CD4-positive, CD25-positive, alpha-beta regulatory T cell (primary cell): ENCODE data around the gene STYXL1. TPM values are rescaled to one million over a fixed set of nuclear protein-coding genes. Genes with fewer than 3 reads are reported as not detected.
A peak's percentile ranks its signal among the peaks of the same experiment; 100 is the strongest.

ENCODE experiments used
- ATAC-seq, 2 donors: fragments of 150-1000 bp; cut with Tn5 transposase; one replicate each; pipeline ENCODE4 v1.10.0; 2021; ENCODE audit warnings: low read depth in 2 of 2, moderate number of reproducible peaks in 2 of 2, moderate library complexity in 1 of 2
- DNase-seq, 3 donors: peaks; one replicate each; pipeline versions ENCODE4 v3.0.0 to v3.0.0-alpha.2; 2012 to 2022; ENCODE audit warnings: mixed read lengths in 1 of 3
- H3K27ac ChIP-seq: one replicate; pipeline ENCODE4 v1.7.0; 2013; ENCODE audit warnings: mild to moderate bottlenecking, low read length; ENCODE audit not compliant: insufficient read depth, poor library complexity, severe bottlenecking
- H3K27me3 ChIP-seq: one replicate; pipeline ENCODE4 v1.7.0; 2013; ENCODE audit warnings: low read length; ENCODE audit not compliant: control insufficient read depth, insufficient read depth
- H3K36me3 ChIP-seq: one replicate; pipeline ENCODE4 v1.7.0; 2013; ENCODE audit warnings: mild to moderate bottlenecking, low read length, moderate library complexity; ENCODE audit not compliant: control insufficient read depth, insufficient read depth
- H3K4me1 ChIP-seq: 2 replicates; pipeline ENCODE4 v1.7.0; 2013; ENCODE audit warnings: mild to moderate bottlenecking, low read length; ENCODE audit not compliant: insufficient read depth, control insufficient read depth, poor library complexity, severe bottlenecking
- H3K4me3 ChIP-seq: one replicate; pipeline ENCODE4 v1.7.0; 2013; ENCODE audit warnings: low read depth, mild to moderate bottlenecking, low read length, moderate library complexity
- H3K9me3 ChIP-seq, 2 experiments: 1 replicate in 1 of 2; 2 replicates in 1 of 2; pipeline ENCODE4 v1.7.0; 2013; ENCODE audit warnings: low read length in 2 of 2, mild to moderate bottlenecking in 1 of 2, moderate library complexity in 1 of 2; ENCODE audit not compliant: control insufficient read depth in 2 of 2
- H3K27ac Mint-ChIP-seq, 3 donors: one replicate each; pipeline ENCODE4 v1.8.0; 2020 to 2022; ENCODE audit warnings: mild to moderate bottlenecking in 3 of 3, mixed read lengths in 3 of 3, moderate library complexity in 2 of 3
- H3K27me3 Mint-ChIP-seq: one replicate; pipeline ENCODE4 v1.8.0; 2022; ENCODE audit warnings: mild to moderate bottlenecking, mixed read lengths
- H3K36me3 Mint-ChIP-seq: one replicate; pipeline ENCODE4 v1.8.0; 2020; ENCODE audit warnings: mixed read lengths
- H3K4me1 Mint-ChIP-seq, 4 donors: one replicate each; pipeline ENCODE4 v1.8.0; 2020 to 2022; ENCODE audit warnings: mixed read lengths in 4 of 4, mild to moderate bottlenecking in 1 of 4
- H3K4me3 Mint-ChIP-seq, 4 donors: one replicate each; pipeline ENCODE4 v1.8.0; 2020 to 2022; ENCODE audit warnings: mild to moderate bottlenecking in 4 of 4, mixed read lengths in 4 of 4, moderate library complexity in 3 of 4
- H3K9me3 Mint-ChIP-seq, 7 donors: one replicate each; pipeline ENCODE4 v1.8.0; 2020 to 2022; ENCODE audit warnings: mixed read lengths in 7 of 7, mild to moderate bottlenecking in 3 of 7, moderate library complexity in 2 of 7
- polyA plus RNA-seq, 4 donors: library from polyadenylated mRNA; unstranded; fragments of 300-500 nt; fragmentation: Illumina TruSeq; gene quantifications; one replicate each; pipeline ENCODE4 v1.2.3, GENCODE V29; 2021
- total RNA-seq: library from RNA; stranded (reverse); gene quantifications from one replicate; pipeline ENCODE4 v1.2.3, GENCODE V29; 2022

The STYXL1 gene
- total and polyA plus RNA-seq, 5 donors from 2014 or later = 16.8 to 80.8 (median 62.0) TPM

DNA sequence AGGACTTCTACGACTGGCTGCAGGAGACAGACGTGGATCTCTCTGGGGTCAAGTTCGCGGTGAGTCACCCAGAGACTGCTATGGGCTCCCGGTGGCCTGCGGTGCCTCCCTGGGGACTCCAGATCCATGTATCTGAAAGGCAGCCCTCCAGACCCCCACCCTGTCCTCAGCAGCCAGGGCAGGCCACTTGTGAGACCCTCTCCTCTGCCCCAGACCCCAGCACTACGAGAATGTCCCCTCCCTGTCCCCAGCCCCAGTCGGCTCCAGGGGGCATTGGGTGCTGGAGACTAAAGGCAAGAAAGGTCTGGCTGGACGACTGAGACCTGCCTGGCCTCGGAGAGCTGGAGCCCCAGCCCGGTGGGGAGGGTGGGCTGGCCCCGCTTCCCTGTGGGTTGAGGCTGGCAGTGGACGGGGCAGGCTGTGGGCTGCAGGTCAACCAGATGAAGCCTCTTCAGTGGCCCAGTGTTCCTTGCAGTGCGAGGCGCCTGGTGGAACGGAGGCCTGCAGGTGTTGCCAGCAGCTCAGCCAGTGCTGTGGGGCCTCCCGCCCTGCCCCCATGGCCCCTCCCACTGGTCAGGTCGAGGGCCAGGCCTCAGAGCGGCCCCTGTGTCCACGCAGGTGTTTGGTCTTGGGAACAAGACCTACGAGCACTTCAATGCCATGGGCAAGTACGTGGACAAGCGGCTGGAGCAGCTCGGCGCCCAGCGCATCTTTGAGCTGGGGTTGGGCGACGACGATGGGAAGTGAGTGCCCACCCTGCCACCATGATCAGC lies 67.2 kb downstream of the STYXL1 start:
- H3K4me3 Mint-ChIP-seq = no peak overlapping the region
- no peaks in the 10 kb centered on the region for H3K27me3 Mint-ChIP-seq
- ATAC-seq (no peak), DNase-seq (no peak)
- Histone ChIP-seq H3K27ac (no peak overlapping the region), H3K4me1 (no peaks in the 10 kb centered on the region), H3K36me3 (peaks cover 21% of the 10 kb centered on the region), H3K9me3 (no peaks in the 10 kb centered on the region), H3K27me3 (no peaks in the 10 kb centered on the region), H3K4me3 (no peak overlapping the region)
- peak overlapping the region in 1 of 3 donors; percentile 20 for H3K27ac Mint-ChIP-seq
- no peaks in the 10 kb centered on the region for H3K9me3 Mint-ChIP-seq
- H3K4me1 Mint-ChIP-seq = no peaks in the 10 kb centered on the region
- H3K36me3 Mint-ChIP-seq = peaks cover 4% of the 10 kb centered on the region

DNA sequence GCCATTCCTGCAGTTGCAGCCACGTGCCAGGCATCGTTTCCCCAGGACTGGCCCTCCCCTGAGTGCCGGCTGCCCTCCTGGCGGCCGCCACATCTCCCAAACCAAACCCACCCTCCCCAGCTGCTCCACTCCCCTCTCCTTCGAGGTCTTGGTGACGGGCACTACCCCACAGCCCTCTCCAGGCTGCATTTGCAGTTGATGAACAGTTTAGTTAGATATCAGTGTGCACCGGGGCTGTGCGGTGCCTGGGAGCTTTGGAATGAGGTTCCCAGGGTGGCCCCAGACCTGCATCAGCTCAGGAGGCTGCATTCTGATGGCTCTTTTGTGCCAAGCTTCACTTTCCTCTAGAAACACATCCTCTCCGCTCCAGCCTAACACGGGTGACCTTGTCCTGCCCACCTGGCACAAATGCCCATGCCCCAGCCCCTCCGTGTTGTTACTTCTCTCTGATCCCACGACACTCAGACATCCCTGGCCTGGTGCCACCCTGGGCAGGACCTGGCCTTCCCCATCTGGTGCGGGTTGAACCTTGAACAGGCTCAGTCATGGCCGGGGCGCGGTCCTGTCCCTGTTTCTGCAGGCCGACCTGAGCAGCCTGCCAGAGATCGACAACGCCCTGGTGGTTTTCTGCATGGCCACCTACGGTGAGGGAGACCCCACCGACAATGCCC lies 67.9 kb downstream of the STYXL1 start:
- H3K27ac ChIP-seq = no peak overlapping the region
- H3K27me3 ChIP-seq = no peaks in the 10 kb centered on the region
- DNase-seq = no peak
- H3K36me3 ChIP-seq = peaks cover 23% of the 10 kb centered on the region
- H3K4me1 ChIP-seq = no peaks in the 10 kb centered on the region
- no peak overlapping the region for H3K4me3 ChIP-seq
- Mint-ChIP-seq H3K27me3 (no peaks in the 10 kb centered on the region), H3K4me3 (no peak overlapping the region), H3K9me3 (no peaks in the 10 kb centered on the region), H3K36me3 (peaks cover 4% of the 10 kb centered on the region), H3K4me1 (no peaks in the 10 kb centered on the region), H3K27ac (peak overlapping the region in 1 of 3 donors; percentile 20)
- no peak for ATAC-seq
- H3K9me3 ChIP-seq = no peaks in the 10 kb centered on the region

DNA sequence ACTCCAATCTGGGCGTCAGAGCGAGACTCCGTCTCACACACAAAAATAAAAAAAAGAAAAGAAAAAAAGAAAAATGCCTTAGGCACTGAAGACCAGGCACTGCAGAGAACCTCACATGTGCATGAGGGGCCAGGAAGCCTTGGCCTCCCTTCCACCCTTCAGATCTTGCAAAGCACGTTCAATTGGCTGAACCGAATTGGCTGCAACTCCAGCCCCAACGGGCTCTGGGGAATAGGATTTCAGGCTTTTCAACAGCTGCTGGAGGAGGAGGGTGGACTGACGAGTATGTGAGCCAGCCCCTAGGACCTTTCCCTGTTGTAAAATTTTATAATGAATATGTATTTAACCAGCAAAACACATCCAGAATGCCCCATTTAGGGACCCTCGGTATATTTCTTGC lies 70.1 kb downstream of the STYXL1 start:
- Mint-ChIP-seq H3K27me3 (no peaks in the 10 kb centered on the region), H3K4me1 (peaks cover 0 to 3% (median 0%) of the 10 kb centered on the region in 4 donors)
- no peak for DNase-seq

DNA sequence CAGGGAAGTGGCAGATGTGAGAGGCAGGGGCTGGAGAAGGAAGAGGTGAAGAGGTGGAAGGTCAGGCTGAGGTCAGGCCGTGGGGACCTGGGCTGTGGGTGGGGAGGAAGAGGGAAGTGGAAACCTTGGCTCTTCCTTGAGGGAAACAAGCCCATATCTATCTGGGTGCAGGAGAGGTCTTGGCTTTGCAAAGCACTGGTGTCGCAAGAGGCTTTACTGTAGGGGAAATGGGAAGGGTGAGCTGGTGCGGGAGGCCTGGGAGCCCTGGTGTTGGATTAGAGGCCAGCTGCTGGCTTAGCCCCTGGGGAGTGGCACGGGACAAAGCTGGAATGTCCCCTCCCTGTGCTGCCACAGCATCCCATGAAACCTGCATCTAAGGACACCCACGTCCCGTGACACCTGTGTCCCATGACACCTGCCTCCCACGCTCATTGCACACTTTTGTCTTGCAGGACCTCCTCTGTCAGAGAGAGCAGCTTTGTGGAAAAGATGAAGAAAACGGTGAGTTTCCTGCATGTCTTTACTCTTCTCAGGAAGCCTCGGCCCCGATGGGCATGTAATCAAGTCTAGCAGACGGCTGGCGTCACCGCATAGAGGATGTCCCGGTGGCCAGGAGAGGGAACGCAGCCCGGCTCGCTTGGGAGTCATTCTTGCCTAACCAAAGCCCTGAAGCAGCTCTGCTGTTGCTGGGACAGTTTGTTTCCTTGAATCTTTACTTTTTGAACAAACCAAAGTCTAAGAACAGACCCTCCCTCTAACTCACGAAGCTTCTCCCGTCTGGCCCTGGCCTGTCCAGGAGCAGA lies 75.6 kb downstream of the STYXL1 start:
- Histone ChIP-seq H3K27ac (no peak overlapping the region), H3K4me3 (no peak overlapping the region), H3K4me1 (no peaks in the 10 kb centered on the region), H3K9me3 (no peaks in the 10 kb centered on the region), H3K36me3 (peaks cover 16% of the 10 kb centered on the region), H3K27me3 (no peaks in the 10 kb centered on the region)
- no peak for DNase-seq
- peaks cover 0 to 3% (median 0%) of the 10 kb centered on the region in 4 donors for H3K4me1 Mint-ChIP-seq
- no peaks in the 10 kb centered on the region for H3K9me3 Mint-ChIP-seq
- H3K36me3 Mint-ChIP-seq = peaks cover 19% of the 10 kb centered on the region
- peak overlapping the region; percentile 25 to 74 (median 63) for H3K27ac Mint-ChIP-seq
- H3K4me3 Mint-ChIP-seq = no peak overlapping the region
- H3K27me3 Mint-ChIP-seq = no peaks in the 10 kb centered on the region
- no peak for ATAC-seq

More for the DNA sequence above, 70.1 kb downstream of the STYXL1 start:
- Mint-ChIP-seq H3K4me3 (no peak overlapping the region), H3K36me3 (peaks cover 13% of the 10 kb centered on the region), H3K27ac (peak overlapping the region in 1 of 3 donors; percentile 52), H3K9me3 (no peaks in the 10 kb centered on the region)
- Histone ChIP-seq H3K4me1 (no peaks in the 10 kb centered on the region), H3K9me3 (no peaks in the 10 kb centered on the region), H3K36me3 (peaks cover 16% of the 10 kb centered on the region), H3K27me3 (no peaks in the 10 kb centered on the region), H3K4me3 (no peak overlapping the region), H3K27ac (no peak overlapping the region)
- ATAC-seq = no peak

DNA sequence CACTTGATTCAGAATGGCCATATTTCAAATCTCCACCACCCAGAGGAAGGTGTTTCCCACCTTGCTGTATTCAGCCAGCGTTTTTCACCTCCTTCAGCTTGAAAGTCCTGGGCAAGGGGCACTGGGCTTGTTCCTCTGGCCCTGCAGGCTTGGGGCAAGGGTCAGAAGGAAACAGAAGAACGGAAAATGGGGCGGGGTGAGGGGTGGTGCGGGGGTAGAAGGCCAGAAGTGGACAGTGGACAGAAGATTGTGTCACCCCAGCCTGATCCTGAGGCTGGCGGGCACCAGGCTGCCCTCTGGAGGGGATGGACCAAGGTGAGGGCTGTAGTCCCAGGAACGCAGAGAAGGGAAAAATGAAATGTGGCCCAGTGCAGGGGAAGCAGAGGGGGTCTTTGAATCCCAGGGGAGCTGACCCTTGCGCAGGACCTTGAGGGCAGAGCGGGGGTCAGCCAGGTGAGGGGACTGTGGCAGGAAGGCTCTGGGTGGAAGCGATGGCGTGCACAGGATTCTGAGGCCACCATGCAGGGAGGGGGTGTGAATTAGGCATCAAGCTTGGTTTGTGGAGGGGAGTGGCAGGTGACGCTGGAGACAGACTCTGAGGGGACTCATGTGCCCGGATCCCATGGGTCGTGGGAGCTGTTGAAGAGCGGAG lies 76.4 kb downstream of the STYXL1 start:
- Histone ChIP-seq H3K27me3 (no peaks in the 10 kb centered on the region), H3K27ac (no peak overlapping the region), H3K4me3 (no peak overlapping the region), H3K4me1 (no peaks in the 10 kb centered on the region), H3K9me3 (no peaks in the 10 kb centered on the region), H3K36me3 (peaks cover 16% of the 10 kb centered on the region)
- H3K4me3 Mint-ChIP-seq = no peak overlapping the region
- H3K27ac Mint-ChIP-seq = peak overlapping the region in 2 of 3 donors; percentile 25 to 74
- no peaks in the 10 kb centered on the region for H3K9me3 Mint-ChIP-seq
- ATAC-seq = no peak
- H3K36me3 Mint-ChIP-seq = peaks cover 19% of the 10 kb centered on the region
- H3K4me1 Mint-ChIP-seq = peaks cover 0 to 3% (median 0%) of the 10 kb centered on the region in 4 donors
- H3K27me3 Mint-ChIP-seq = no peaks in the 10 kb centered on the region
- DNase-seq = no peak

DNA sequence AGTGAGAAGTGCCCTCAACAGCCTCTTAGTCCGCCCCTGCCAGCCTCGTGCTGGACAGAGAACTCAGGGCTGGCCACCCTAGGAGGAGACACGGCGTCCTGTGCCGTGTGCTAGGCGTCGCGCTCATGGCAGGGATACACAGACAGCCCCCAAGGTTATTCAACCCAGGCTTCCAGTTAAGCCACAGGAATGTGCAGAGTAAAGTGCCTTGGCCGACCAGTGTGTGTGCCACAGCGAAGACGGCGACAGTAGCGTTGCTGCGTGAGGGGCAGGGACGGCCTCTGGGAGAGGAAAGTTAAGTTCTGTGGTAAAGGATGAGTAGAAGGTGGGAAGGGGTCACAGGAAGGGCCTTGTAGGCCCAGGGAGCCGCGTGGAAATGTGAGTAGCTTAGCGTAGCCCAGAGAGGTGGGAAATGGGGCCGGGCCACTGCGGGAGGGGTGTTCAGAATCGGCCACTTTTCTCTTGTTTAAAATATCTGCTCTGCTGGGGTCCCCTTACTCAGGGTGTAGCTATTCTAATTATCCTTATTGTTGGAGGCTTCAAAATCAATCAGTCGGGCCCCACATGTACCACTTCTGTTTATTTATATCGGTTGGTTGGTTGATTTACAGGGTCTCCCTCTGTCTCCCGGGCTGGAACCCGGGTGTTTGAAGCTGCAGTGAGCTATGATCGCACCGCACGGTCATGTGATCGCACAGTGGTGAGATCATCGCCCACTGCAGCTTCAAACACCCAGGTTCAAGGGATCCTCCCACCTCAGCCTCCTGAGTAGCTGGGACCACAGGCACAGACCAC lies 77.9 kb downstream of the STYXL1 start:
- Histone ChIP-seq H3K27ac (no peak overlapping the region), H3K9me3 (no peaks in the 10 kb centered on the region), H3K36me3 (peaks cover 11% of the 10 kb centered on the region), H3K4me1 (no peaks in the 10 kb centered on the region), H3K4me3 (no peak overlapping the region), H3K27me3 (no peaks in the 10 kb centered on the region)
- peaks cover 0 to 5% (median 0%) of the 10 kb centered on the region in 4 donors for H3K4me1 Mint-ChIP-seq
- peaks cover 19% of the 10 kb centered on the region for H3K36me3 Mint-ChIP-seq
- H3K27me3 Mint-ChIP-seq = no peaks in the 10 kb centered on the region
- peak overlapping the region in 1 of 4 donors; percentile 38 for H3K4me3 Mint-ChIP-seq
- H3K9me3 Mint-ChIP-seq = no peaks in the 10 kb centered on the region
- DNase-seq (no peak), ATAC-seq (no peak)
- peak overlapping the region in 1 of 3 donors; percentile 62 for H3K27ac Mint-ChIP-seq

DNA sequence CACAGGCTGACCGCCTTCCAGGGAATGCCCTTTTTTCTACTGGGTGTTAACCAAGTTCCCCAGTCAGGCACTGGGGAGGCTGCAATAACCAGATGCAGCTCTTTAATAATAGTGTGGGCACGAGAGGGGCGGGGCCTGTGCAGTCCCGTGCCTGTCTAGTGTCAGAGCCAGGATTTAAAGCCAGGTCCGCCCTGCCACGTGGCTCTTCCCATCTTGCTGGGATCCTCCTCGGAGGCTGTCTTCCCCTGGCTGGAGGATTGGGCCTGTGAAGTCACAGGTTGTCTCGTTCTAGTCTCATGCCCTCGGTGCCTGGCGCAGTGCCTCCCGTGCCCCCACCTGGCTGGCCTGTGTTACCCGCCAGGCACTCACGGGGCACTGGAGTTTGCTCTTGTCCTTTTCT lies 78.6 kb downstream of the STYXL1 start:
- no peaks in the 10 kb centered on the region for H3K27me3 ChIP-seq
- Mint-ChIP-seq H3K9me3 (no peaks in the 10 kb centered on the region), H3K4me3 (no peak overlapping the region), H3K27ac (no peak overlapping the region), H3K36me3 (peaks cover 15% of the 10 kb centered on the region), H3K27me3 (no peaks in the 10 kb centered on the region), H3K4me1 (peaks cover 0 to 4% (median 0%) of the 10 kb centered on the region in 4 donors)
- peaks cover 11% of the 10 kb centered on the region for H3K36me3 ChIP-seq
- ATAC-seq = no peak
- no peak for DNase-seq
- H3K4me3 ChIP-seq = no peak overlapping the region
- no peaks in the 10 kb centered on the region for H3K4me1 ChIP-seq
- H3K27ac ChIP-seq = no peak overlapping the region
- no peaks in the 10 kb centered on the region for H3K9me3 ChIP-seq
